NCI-H82 treated with DMSO at 0.1 percent for 48 hours (cell line): ENCODE data around the gene TTF2.
"Not testable (repeated sequence)": the region's sequence is repeated elsewhere in the genome, so short reads cannot be mapped to it uniquely, and the experiment has no call there.

Experiments used
- DNase-seq: peaks from one replicate; lab custom pipeline; 2025; ENCODE audit not compliant: unreplicated experiment; lab: John Stamatoyannopoulos, UW

The TTF2 gene

GRCh38 chr1:117147856-117148588, 87.9 kb downstream of the TTF2 start:
- DNase-seq: no peak

DNA sequence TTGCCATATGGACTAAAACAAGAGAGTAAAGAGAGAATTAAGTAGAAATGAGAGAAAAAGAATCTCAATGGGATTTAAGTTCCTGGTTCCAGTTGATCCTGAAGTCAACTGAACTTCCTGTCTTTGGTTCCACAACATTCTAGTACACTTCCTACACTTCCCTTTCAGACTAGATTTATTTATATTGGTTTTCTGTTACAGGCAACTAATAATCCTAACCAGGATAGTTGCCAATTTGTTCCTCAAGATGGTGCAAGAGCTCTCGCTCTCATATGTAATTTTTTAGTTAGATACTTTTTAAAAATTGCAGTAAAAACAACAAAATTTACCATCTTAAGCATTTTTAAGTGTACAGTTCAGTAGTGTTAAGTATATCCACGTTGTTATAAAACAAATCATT, 90.2 kb downstream of the TTF2 start:
- no peak for DNase-seq

GRCh38 chr1:117151305-117151704, 91.2 kb downstream of the TTF2 start:
- not testable (repeated sequence) for DNase-seq
